Stomach (tissue), 4 donors: ENCODE data around the gene UNC93A.

ENCODE experiments used
- CTCF ChIP-seq, 7 experiments: fragments of 450-650 bp in 4 of 7; fragments of 200-600 bp in 3 of 7; sonication (generic) in 3 of 7; IDR thresholded peaks; one replicate each; pipeline ENCODE4 v1.5.1; 2016 to 2019; ENCODE audit warnings: antibody characterized with exemption in 7 of 7, control low read depth in 2 of 7, mild to moderate bottlenecking in 1 of 7
- POLR2AphosphoS5 ChIP-seq, 3 donors: sonication (generic); formaldehyde crosslinking; IDR thresholded peaks; one replicate each; pipeline ENCODE4 v1.6.1; 2016; ENCODE audit warnings: antibody characterized with exemption in 3 of 3

DNA sequence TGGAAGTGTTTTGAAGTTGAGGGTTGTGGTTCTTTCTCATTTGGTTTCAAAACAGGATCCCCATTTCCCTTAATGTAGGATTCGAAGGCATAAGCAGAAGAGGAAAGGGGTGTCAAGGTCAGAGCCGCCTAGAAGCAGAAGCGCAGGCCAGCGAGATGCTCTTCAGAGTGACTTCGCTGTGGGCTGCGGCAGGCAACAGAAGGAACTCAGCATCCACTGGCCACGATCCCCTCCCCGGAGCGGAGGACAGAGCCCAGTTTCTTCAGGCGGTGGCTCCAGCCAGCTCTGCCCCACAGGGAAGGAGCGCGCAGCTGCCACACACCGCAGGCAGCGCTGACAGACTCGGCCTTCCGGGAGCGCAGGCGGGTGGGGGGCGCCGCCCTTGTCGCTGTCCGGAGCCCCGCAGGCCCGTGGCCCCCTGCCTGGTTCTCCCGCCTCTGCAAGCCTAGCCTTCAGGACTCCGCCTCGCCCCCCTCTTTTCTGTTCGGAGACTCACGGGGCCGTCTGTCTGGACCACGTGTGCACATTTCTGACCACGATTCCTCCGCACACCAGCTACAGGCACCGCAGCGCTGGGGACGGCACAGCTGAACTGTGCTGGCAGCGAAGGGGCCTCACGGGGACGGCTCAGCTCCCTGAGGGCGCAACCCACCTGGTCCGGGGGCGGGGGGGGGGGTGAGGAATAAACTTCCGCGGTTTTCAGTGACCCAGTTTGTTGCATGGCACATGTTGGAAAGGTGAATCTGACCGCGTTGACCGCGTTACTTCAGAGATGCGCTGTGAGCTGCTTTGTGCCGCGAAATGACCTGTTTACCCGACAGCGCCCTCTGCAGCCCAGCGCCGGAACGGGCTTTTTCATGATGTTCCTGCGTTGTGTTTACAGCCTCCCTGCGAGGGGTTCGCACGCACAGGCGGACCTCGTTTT lies 59.9 kb downstream of the UNC93A start:
- peak in 5 of 7 experiments; percentile 50 to 75 (median 62) for TF ChIP-seq CTCF (IDR thresholded peaks at IDR 0.05)
- TF ChIP-seq POLR2AphosphoS5 (IDR thresholded peaks at IDR 0.05), result peak in 2 of 3 donors; percentile 12 to 38
